ENCODE results near the gene LTBP2. TPM values are rescaled to one million over a fixed set of nuclear protein-coding genes. Genes with fewer than 3 reads are reported as not detected.

LTBP2 gene
- total and polyA plus RNA-seq, 7 donors, result 2.4 to 51.4 (median 11.8) TPM

DNA sequence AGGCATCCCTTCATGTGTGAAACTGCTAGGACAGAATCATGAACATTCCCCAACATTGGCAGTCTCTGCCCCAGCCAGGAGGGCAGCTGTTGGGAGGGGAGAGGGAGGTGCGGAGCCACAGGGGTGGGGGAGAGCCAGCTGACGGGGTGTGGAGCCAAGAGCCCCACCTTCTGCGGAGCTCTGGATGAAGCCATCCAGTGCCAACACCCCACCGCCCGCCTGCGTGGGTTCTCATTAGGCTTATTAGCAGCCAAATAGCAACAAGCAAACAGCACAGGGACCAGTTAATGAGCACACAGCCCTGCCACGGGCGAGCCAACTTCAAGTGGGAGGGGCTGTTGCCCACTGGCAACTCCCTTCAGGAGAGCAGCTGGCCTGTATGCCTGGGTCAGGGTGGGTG, 12.1 kb downstream of the LTBP2 start:
- no peaks in the 10 kb centered on the region for H3K9me3 ChIP-seq
- peaks cover 0 to 11% of the 10 kb centered on the region in 2 donors for H3K36me3 ChIP-seq (ENCODE audit: insufficient read depth in 1 of 2, low read depth in 1 of 2)
- H3K27me3 ChIP-seq (ENCODE audit: insufficient read depth in 3 of 3, low read length in 2 of 3), result no peaks in the 10 kb centered on the region
- intact Hi-C loops (cut with DNase I), result no loop called here
- ATAC-seq (no peak), DNase-seq (peak in 1 of 2 donors; percentile 48)
- H3K27ac ChIP-seq, result no peak overlapping the region
- peaks cover 7% of the 10 kb centered on the region for H3K4me1 ChIP-seq
- no peak overlapping the region for H3K4me3 ChIP-seq
- TF ChIP-seq, protein P1, sequence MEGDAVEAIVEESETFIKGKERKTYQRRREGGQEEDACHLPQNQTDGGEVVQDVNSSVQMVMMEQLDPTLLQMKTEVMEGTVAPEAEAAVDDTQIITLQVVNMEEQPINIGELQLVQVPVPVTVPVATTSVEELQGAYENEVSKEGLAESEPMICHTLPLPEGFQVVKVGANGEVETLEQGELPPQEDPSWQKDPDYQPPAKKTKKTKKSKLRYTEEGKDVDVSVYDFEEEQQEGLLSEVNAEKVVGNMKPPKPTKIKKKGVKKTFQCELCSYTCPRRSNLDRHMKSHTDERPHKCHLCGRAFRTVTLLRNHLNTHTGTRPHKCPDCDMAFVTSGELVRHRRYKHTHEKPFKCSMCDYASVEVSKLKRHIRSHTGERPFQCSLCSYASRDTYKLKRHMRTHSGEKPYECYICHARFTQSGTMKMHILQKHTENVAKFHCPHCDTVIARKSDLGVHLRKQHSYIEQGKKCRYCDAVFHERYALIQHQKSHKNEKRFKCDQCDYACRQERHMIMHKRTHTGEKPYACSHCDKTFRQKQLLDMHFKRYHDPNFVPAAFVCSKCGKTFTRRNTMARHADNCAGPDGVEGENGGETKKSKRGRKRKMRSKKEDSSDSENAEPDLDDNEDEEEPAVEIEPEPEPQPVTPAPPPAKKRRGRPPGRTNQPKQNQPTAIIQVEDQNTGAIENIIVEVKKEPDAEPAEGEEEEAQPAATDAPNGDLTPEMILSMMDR (IDR thresholded peaks at IDR 0.05), result no peak
- WGBS, 3 donors, result 47 to 68% (median 60%) methylated on average over 5 to 8 of the region's 8 CpGs

DNA sequence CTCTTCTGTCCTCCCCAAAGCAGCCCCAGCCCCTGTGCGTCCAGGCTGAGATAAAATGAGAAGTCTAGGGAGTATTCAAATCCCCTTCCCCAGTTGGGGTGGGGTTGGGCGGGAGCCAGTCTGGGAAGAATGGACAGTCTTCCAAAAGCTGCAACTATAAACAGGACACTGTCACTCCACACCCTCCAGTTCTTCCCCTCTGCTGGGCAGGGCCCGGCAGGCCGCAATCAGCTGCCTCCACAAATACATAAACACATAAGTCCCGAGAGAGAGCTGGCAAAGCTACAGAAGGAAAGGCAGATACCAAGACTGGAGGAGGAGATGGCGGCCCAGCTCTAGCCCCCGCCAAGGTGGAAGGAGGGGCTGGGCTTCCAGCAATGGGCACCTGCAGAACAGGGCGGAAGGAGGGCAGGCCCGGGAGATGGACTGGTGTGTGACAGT, 12.7 kb downstream of the LTBP2 start:
- H3K27ac ChIP-seq, result peak overlapping the region; percentile 5
- H3K36me3 ChIP-seq (ENCODE audit: insufficient read depth in 1 of 2, low read depth in 1 of 2), result peaks cover 0 to 11% of the 10 kb centered on the region in 2 donors
- H3K9me3 ChIP-seq, result no peaks in the 10 kb centered on the region
- TF ChIP-seq, protein P1 (IDR thresholded peaks at IDR 0.05), result no peak
- no peak overlapping the region for H3K4me3 ChIP-seq
- H3K4me1 ChIP-seq, result peaks cover 13% of the 10 kb centered on the region
- intact Hi-C loops (cut with DNase I), result no loop called here
- ATAC-seq (no peak), DNase-seq (peak in 1 of 2 donors; percentile 50)
- 51 to 55% (median 52%) methylated on average over 9 of the region's 9 CpGs for WGBS, 3 donors
- H3K27me3 ChIP-seq (ENCODE audit: insufficient read depth in 3 of 3, low read length in 2 of 3), result no peaks in the 10 kb centered on the region

DNA sequence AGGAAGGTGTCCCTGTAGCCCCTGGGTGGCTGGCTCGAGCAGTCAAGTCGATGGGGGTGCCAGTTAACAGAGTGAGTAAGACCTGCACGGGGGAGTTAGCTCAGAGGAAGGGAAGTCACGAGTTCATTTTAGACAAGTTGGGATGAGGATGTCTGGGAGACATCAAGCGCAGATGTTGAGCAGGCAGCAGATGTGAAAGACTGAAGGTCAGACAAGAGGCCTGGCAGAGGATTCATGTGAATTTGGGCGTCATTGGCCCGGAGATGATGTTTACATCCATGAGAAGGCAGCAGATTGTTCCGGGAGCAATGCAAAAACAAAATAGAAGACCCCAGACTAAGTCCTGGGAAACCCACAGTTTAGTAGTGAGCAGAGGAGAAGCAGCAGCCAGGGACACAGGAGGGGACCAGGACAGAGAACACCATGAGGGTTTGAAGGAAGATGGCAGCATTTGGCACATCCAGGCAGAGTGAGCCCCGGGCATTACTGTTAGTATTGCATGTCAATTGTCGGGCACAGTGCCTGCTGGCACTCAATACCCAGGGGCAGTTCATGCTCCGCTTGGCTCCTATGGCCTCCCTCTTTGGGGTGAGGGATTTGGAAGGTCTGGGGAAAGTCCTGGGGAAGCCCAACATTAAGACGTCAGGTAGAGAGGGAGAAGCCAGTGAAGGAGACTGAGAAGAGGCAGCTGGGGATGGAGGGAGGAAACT, 15.1 kb downstream of the LTBP2 start:
- DNase-seq (peak; percentile 40 to 43), ATAC-seq (peak in 3 of 4 donors; percentile 19 to 34 (median 28))
- no peaks in the 10 kb centered on the region for H3K27me3 ChIP-seq (ENCODE audit: insufficient read depth in 3 of 3, low read length in 2 of 3)
- H3K9me3 ChIP-seq, result no peaks in the 10 kb centered on the region
- peaks cover 21% of the 10 kb centered on the region for H3K4me1 ChIP-seq
- peaks cover 0 to under 1% of the 10 kb centered on the region in 2 donors for H3K36me3 ChIP-seq (ENCODE audit: insufficient read depth in 1 of 2, low read depth in 1 of 2)
- 55 to 62% (median 59%) methylated on average over 12 of the region's 12 CpGs for WGBS, 3 donors
- no peak overlapping the region for H3K4me3 ChIP-seq
- H3K27ac ChIP-seq, result no peak overlapping the region
- intact Hi-C loops (cut with DNase I), result no loop called here
- TF ChIP-seq, protein P1 (IDR thresholded peaks at IDR 0.05), result no peak

DNA sequence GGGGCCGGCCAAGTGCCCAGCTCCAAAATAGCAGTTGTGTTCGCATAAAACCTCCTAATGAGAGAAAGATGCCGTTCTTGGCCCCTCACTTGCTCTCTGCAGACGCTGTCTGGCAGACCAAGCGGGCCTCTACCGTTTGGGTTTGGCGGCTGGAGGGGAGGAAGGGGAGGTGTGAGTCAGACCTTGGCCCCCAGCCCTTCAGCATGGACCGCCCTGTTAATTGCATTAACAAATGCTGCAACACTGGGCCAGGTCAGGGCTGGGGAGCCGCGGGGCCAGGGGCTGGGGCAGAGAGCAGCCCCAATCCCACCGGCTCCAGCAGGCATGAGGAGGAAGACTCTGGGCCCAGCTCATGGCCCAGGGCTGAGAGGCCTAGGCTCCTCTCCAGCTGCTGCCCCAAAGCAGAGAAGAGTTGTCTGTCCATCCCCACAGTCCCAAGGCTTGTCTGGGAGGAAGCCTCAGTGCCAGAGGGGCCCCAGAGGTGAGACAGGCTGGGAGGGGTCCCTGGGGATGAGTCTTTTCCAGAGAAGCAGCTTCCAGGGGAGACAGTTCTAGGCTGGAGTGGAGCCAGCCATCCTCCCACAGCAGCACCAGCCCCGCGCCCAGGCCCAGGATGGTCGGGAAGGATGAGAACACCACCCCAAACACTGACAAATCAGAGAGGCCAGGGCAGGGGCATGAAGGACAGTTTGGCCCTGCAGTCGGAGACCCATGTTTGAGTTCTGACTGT, 16.9 kb downstream of the LTBP2 start:
- TF ChIP-seq, protein P1 (IDR thresholded peaks at IDR 0.05), result no peak
- intact Hi-C loops (cut with DNase I), result no loop called here
- Histone ChIP-seq H3K27ac (peak overlapping the region; percentile 51), H3K4me3 (no peak overlapping the region), H3K4me1 (peaks cover 28% of the 10 kb centered on the region), H3K36me3 (ENCODE audit: insufficient read depth in 1 of 2, low read depth in 1 of 2) (no peaks in the 10 kb centered on the region), H3K9me3 (no peaks in the 10 kb centered on the region), H3K27me3 (ENCODE audit: insufficient read depth in 3 of 3, low read length in 2 of 3) (no peaks in the 10 kb centered on the region)
- DNase-seq, result peak; percentile 82 to 86
- peak; percentile 31 to 61 (median 46) for ATAC-seq
- WGBS, 3 donors, result 42 to 53% (median 47%) methylated on average over 14 to 15 of the region's 15 CpGs
